Spleen (tissue), 11 donors: ENCODE results near the gene SEC24D. TPM values are rescaled to one million over a fixed set of nuclear protein-coding genes. Genes with fewer than 3 reads are reported as not detected.

ENCODE experiments used
- DNase-seq: peaks from one replicate; pipeline ENCODE4 v3.0.0-alpha.2; 2020
- H3K27ac ChIP-seq, 8 donors: fragments of 200-600 bp; sonication (generic) in 7 of 8; 1 replicate in 4 of 8; 2 replicates in 4 of 8; pipeline versions ENCODE4 v1.5.0 to v1.8.0; 2016 to 2021; ENCODE audit warnings: inconsistent platforms in 4 of 8, mild to moderate bottlenecking in 4 of 8, moderate library complexity in 1 of 8
- H3K27me3 ChIP-seq, 7 donors: fragments of 200-600 bp; sonication (generic) in 6 of 7; replicated peaks in 1 of 7; 1 replicate in 4 of 7; 2 replicates in 3 of 7; pipeline versions ENCODE4 v1.5.0 to v1.8.0; 2016 to 2021; ENCODE audit warnings: inconsistent platforms in 3 of 7, mild to moderate bottlenecking in 1 of 7
- H3K36me3 ChIP-seq, 6 donors: fragments of 200-600 bp; sonication (generic) in 5 of 6; 1 replicate in 4 of 6; 2 replicates in 2 of 6; pipeline versions ENCODE4 v1.5.0 to v1.8.0; 2016 to 2021; ENCODE audit warnings: inconsistent platforms in 2 of 6
- H3K4me1 ChIP-seq, 6 donors: fragments of 200-600 bp; sonication (generic) in 5 of 6; 1 replicate in 3 of 6; 2 replicates in 3 of 6; pipeline versions ENCODE4 v1.5.0 to v1.8.0; 2016 to 2021; ENCODE audit warnings: inconsistent platforms in 3 of 6
- H3K4me3 ChIP-seq, 8 donors: fragments of 200-600 bp; sonication (generic) in 7 of 8; 1 replicate in 4 of 8; 2 replicates in 4 of 8; pipeline versions ENCODE4 v1.5.0 to v1.8.0; 2016 to 2021; ENCODE audit warnings: inconsistent platforms in 4 of 8, mild to moderate bottlenecking in 4 of 8, moderate library complexity in 2 of 8
- H3K9me3 ChIP-seq, 8 donors: fragments of 200-600 bp; sonication (generic) in 7 of 8; 1 replicate in 4 of 8; 2 replicates in 4 of 8; pipeline versions ENCODE4 v1.5.0 to v1.8.0; 2016 to 2021; ENCODE audit warnings: inconsistent platforms in 4 of 8
- POLR2A ChIP-seq, 3 donors: fragments of 450-650 bp; IDR thresholded peaks; one replicate each; pipeline ENCODE4 v1.5.1; 2017; ENCODE audit warnings: antibody characterized with exemption in 3 of 3, mild to moderate bottlenecking in 1 of 3
- POLR2AphosphoS5 ChIP-seq, 3 donors: sonication (generic); formaldehyde crosslinking; IDR thresholded peaks; one replicate each; pipeline ENCODE4 v1.5.1; 2017; ENCODE audit warnings: antibody characterized with exemption in 3 of 3
- WGBS, 5 donors: extraction: QIAGEN DNeasy Blood & Tissue Kit in 3 of 5; methylation state at CpG; one replicate each; pipeline versions ENCODE4 v1.1.5 to v1.1.7; 2013 to 2018; 5-methylcytosine and 5-hydroxymethylcytosine counted together
- intact Hi-C: fragments of 100-400 bp; cut with DNase I; formaldehyde crosslinking; loops from one replicate; pipeline ENCODE4 v1.15.0; 2023; ENCODE audit warnings: low total_unique reads
- polyA plus RNA-seq, 3 donors: library from polyadenylated mRNA; stranded (reverse); fragments of 200-250 nt; gene quantifications; one replicate each; pipeline ENCODE4 v1.2.1, GENCODE V29; 2013
- total RNA-seq, 7 donors: library from RNA; depleted of rRNA in 3 of 7; stranded (reverse); fragments of >200 nt in 3 of 7; fragmentation: NEBNext Ultra II Directional in 4 of 7; extraction: Animal tissue kit (Norgen Biotek cat#: 25700) in 4 of 7; gene quantifications; one replicate each; pipeline versions ENCODE4 v1.1.0 to v1.2.1, GENCODE V29; 2016 to 2021
- TF ChIP-seq, protein P1 (sequence below), 11 experiments: fragments of 200-600 bp in 7 of 11; fragments of 450-650 bp in 4 of 11; sonication (generic) in 4 of 11; IDR thresholded peaks in 8 of 11; conservative IDR thresholded peaks in 3 of 11; 1 replicate in 7 of 11; 2 replicates in 4 of 11; pipeline versions ENCODE4 v1.4.0 to v1.8.0; 2016 to 2021; ENCODE audit warnings: antibody characterized with exemption in 11 of 11, inconsistent platforms in 4 of 11, mild to moderate bottlenecking in 1 of 11
- donor health status: healthy with polysubstance abuse.
- donor health status: DM: no; HTN: no; CAD: no; lungs with moderate emphysema.
- donor health status: DM: no; HTN: no; CAD: no.
- donor health status: Bipolar disorder and iron deficiency.
- donor health status: healthy.
- donor health status: DM: no; HTN: no; CAD: no.
- donor health status: DM: yes; HTN: yes; CAD: no.

Gene SEC24D
- total and polyA plus RNA-seq, 10 donors = 5.2 to 75.8 (median 55.2) TPM

- H3K27ac ChIP-seq = peak overlapping the region in 7 of 8 donors; percentile 35 to 74 (median 63)
- TF ChIP-seq, protein P1, sequence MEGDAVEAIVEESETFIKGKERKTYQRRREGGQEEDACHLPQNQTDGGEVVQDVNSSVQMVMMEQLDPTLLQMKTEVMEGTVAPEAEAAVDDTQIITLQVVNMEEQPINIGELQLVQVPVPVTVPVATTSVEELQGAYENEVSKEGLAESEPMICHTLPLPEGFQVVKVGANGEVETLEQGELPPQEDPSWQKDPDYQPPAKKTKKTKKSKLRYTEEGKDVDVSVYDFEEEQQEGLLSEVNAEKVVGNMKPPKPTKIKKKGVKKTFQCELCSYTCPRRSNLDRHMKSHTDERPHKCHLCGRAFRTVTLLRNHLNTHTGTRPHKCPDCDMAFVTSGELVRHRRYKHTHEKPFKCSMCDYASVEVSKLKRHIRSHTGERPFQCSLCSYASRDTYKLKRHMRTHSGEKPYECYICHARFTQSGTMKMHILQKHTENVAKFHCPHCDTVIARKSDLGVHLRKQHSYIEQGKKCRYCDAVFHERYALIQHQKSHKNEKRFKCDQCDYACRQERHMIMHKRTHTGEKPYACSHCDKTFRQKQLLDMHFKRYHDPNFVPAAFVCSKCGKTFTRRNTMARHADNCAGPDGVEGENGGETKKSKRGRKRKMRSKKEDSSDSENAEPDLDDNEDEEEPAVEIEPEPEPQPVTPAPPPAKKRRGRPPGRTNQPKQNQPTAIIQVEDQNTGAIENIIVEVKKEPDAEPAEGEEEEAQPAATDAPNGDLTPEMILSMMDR (IDR thresholded peaks at IDR 0.05 in 8 of 11, conservative IDR thresholded peaks at IDR 0.05 in 3 of 11) = no peak
- TF ChIP-seq POLR2A (IDR thresholded peaks at IDR 0.05) = no peak
- TF ChIP-seq POLR2AphosphoS5 (IDR thresholded peaks at IDR 0.05) = no peak
- WGBS, 5 donors = 78 to 89% (median 83%) methylated on average over 3 of the region's 3 CpGs
- H3K4me3 ChIP-seq = no peak overlapping the region
- peaks cover 6 to 47% (median 17%) of the 10 kb centered on the region in 6 donors for H3K4me1 ChIP-seq
- intact Hi-C loops = no loop called here
- no peaks in the 10 kb centered on the region for H3K9me3 ChIP-seq
- DNase-seq = no peak
- H3K36me3 ChIP-seq = peaks cover 0 to 77% (median 32%) of the 10 kb centered on the region in 6 donors
- H3K27me3 ChIP-seq = no peaks in the 10 kb centered on the region
Observed at GRCh38 chr4:118762730-118763477, 73.0 kb downstream of the SEC24D start.

- intact Hi-C loops = no loop called here
- Histone ChIP-seq H3K9me3 (no peaks in the 10 kb centered on the region), H3K36me3 (peaks cover 0 to 77% (median 29%) of the 10 kb centered on the region in 6 donors), H3K4me3 (no peak overlapping the region), H3K27ac (peak overlapping the region in 7 of 8 donors; percentile 41 to 74 (median 63)), H3K4me1 (peaks cover 6 to 49% (median 17%) of the 10 kb centered on the region in 6 donors), H3K27me3 (no peaks in the 10 kb centered on the region)
- TF ChIP-seq POLR2A (IDR thresholded peaks at IDR 0.05) (no peak), POLR2AphosphoS5 (IDR thresholded peaks at IDR 0.05) (no peak)
- TF ChIP-seq, protein P1 (IDR thresholded peaks at IDR 0.05 in 8 of 11, conservative IDR thresholded peaks at IDR 0.05 in 3 of 11) = no peak
- DNase-seq = no peak
- WGBS, 5 donors = 83 to 95% (median 94%) methylated on average over 5 of the region's 5 CpGs
Observed at GRCh38 chr4:118762155-118762554, 73.8 kb downstream of the SEC24D start.

- Histone ChIP-seq H3K27ac (peak overlapping the region in 7 of 8 donors; percentile 41 to 71 (median 63)), H3K36me3 (peaks cover 0 to 77% (median 26%) of the 10 kb centered on the region in 6 donors), H3K4me1 (peaks cover 6 to 54% (median 17%) of the 10 kb centered on the region in 6 donors), H3K27me3 (no peaks in the 10 kb centered on the region), H3K9me3 (no peaks in the 10 kb centered on the region), H3K4me3 (no peak overlapping the region)
- no peak for TF ChIP-seq POLR2AphosphoS5 (IDR thresholded peaks at IDR 0.05)
- TF ChIP-seq, protein P1 (IDR thresholded peaks at IDR 0.05 in 8 of 11, conservative IDR thresholded peaks at IDR 0.05 in 3 of 11) = no peak
- TF ChIP-seq POLR2A (IDR thresholded peaks at IDR 0.05) = no peak
- 76 to 93% (median 78%) methylated on average over 2 of the region's 2 CpGs for WGBS, 5 donors
- intact Hi-C loops = no loop called here
- DNase-seq = no peak
Observed at GRCh38 chr4:118761397-118762016, 74.4 kb downstream of the SEC24D start.

- Histone ChIP-seq H3K4me1 (peaks cover 6 to 49% (median 17%) of the 10 kb centered on the region in 6 donors), H3K9me3 (no peaks in the 10 kb centered on the region), H3K27me3 (no peaks in the 10 kb centered on the region), H3K36me3 (peaks cover 0 to 76% (median 22%) of the 10 kb centered on the region in 6 donors), H3K4me3 (peak overlapping the region in 1 of 8 donors; percentile 1), H3K27ac (peak overlapping the region in 7 of 8 donors; percentile 44 to 71 (median 58))
- TF ChIP-seq POLR2AphosphoS5 (IDR thresholded peaks at IDR 0.05) (no peak), POLR2A (IDR thresholded peaks at IDR 0.05) (no peak)
- TF ChIP-seq, protein P1 (IDR thresholded peaks at IDR 0.05 in 8 of 11, conservative IDR thresholded peaks at IDR 0.05 in 3 of 11) = no peak
- 56 to 83% (median 77%) methylated on average over 5 of the region's 5 CpGs for WGBS, 5 donors
- intact Hi-C loops = no loop called here
- no peak for DNase-seq
Observed at GRCh38 chr4:118760493-118760892, 75.4 kb downstream of the SEC24D start.
